HL-60 (cell line): ENCODE measurements around the gene MTMR6.

Source experiments
- CTCF ChIP-seq: IDR thresholded peaks from one replicate; pipeline ENCODE4 v1.5.1; 2011; ENCODE audit warnings: low read length, control low read depth, inconsistent platforms; ENCODE audit not compliant: insufficient read depth
- POLR2AphosphoS5 ChIP-seq: IDR thresholded peaks from 2 replicates; pipeline ENCODE4 v1.6.1; 2012; ENCODE audit warnings: low read depth
- REST ChIP-seq: IDR thresholded peaks from 2 replicates; pipeline ENCODE4 v1.6.1; 2012; ENCODE audit warnings: low read depth; ENCODE audit not compliant: insufficient replicate concordance

GRCh38 chr13:25248071-25248470, 39.2 kb downstream of the MTMR6 start:
- no peak for TF ChIP-seq CTCF
- no peak for TF ChIP-seq POLR2AphosphoS5
- no peak for TF ChIP-seq REST
